ENCODE data around the gene TMEM117.

DNA sequence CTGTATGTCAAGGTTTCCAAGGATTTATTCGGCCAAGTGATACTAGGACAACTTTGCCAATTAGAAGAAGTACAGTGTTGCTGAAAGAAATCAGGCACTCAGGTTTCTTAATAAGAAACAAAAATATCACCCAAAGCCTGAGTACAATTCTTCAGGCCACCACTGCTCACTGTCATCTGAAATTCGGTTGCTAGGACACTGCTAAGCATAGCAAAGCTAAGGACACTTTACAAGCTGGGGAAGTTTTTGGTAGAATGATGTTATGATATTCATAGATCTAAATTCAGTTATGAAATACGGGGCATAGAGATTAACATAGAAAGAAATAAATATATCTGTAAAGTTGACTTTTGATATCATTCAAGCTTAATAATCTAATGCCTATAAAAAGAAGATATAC lies 535.1 kb downstream of the TMEM117 start:
- TF ChIP-seq, protein P1, sequence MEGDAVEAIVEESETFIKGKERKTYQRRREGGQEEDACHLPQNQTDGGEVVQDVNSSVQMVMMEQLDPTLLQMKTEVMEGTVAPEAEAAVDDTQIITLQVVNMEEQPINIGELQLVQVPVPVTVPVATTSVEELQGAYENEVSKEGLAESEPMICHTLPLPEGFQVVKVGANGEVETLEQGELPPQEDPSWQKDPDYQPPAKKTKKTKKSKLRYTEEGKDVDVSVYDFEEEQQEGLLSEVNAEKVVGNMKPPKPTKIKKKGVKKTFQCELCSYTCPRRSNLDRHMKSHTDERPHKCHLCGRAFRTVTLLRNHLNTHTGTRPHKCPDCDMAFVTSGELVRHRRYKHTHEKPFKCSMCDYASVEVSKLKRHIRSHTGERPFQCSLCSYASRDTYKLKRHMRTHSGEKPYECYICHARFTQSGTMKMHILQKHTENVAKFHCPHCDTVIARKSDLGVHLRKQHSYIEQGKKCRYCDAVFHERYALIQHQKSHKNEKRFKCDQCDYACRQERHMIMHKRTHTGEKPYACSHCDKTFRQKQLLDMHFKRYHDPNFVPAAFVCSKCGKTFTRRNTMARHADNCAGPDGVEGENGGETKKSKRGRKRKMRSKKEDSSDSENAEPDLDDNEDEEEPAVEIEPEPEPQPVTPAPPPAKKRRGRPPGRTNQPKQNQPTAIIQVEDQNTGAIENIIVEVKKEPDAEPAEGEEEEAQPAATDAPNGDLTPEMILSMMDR (IDR thresholded peaks at IDR 0.05) = no peak
- no peak for TF ChIP-seq POLR2A (IDR thresholded peaks at IDR 0.05)
